Esophagus squamous epithelium (tissue), 5 donors: ENCODE data around the gene ST3GAL5. TPM values are rescaled to one million over a fixed set of nuclear protein-coding genes. Genes with fewer than 3 reads are reported as not detected.

Source experiments
- DNase-seq: peaks from one replicate; lab custom pipeline; 2025; lab: John Stamatoyannopoulos, UW
- H3K27ac ChIP-seq, 4 donors: fragments of 200-600 bp; sonication (generic); one replicate each; pipeline ENCODE4 v1.5.1; 2016 to 2019; ENCODE audit warnings: mild to moderate bottlenecking in 1 of 4
- H3K27me3 ChIP-seq, 4 donors: fragments of 200-600 bp; sonication (generic); 1 replicate in 3 of 4; 2 replicates in 1 of 4; pipeline versions ENCODE4 v1.5.1 to v1.6.0; 2017 to 2021; ENCODE audit warnings: antibody characterized with exemption in 1 of 4
- H3K36me3 ChIP-seq, 3 donors: fragments of 200-600 bp; sonication (generic); one replicate each; pipeline ENCODE4 v1.5.1; 2016 to 2019
- H3K4me1 ChIP-seq, 3 donors: fragments of 200-600 bp; sonication (generic); one replicate each; pipeline ENCODE4 v1.5.1; 2017 to 2019
- H3K4me3 ChIP-seq, 4 donors: fragments of 200-600 bp; sonication (generic); 1 replicate in 3 of 4; 2 replicates in 1 of 4; pipeline ENCODE4 v1.5.1; 2016 to 2019; ENCODE audit warnings: mild to moderate bottlenecking in 2 of 4, moderate library complexity in 1 of 4
- H3K9me3 ChIP-seq, 3 donors: fragments of 200-600 bp; sonication (generic); one replicate each; pipeline ENCODE4 v1.5.1; 2016 to 2019
- POLR2A ChIP-seq, 4 donors: fragments of 450-650 bp; IDR thresholded peaks; one replicate each; pipeline ENCODE4 v1.6.1; 2017; ENCODE audit warnings: antibody characterized with exemption in 4 of 4, mild to moderate bottlenecking in 4 of 4, moderate library complexity in 3 of 4
- WGBS, 2 donors: methylation state at CpG; one replicate each; pipeline ENCODE4 v1.1.5; 2018; 5-methylcytosine and 5-hydroxymethylcytosine counted together
- intact Hi-C: fragments of 100-400 bp; cut with DNase I; formaldehyde crosslinking; loops from one replicate; pipeline ENCODE4 v1.15.0; 2022
- total RNA-seq, 4 donors: library from RNA; depleted of rRNA; stranded (reverse); fragments of >200 nt; gene quantifications; one replicate each; pipeline ENCODE4 v1.1.0, GENCODE V29; 2016
- TF ChIP-seq, protein P1 (sequence below), 6 experiments: fragments of 450-650 bp in 4 of 6; fragments of 200-600 bp in 2 of 6; sonication (generic) in 2 of 6; IDR thresholded peaks; one replicate each; pipeline ENCODE4 v1.5.1; 2016 to 2019; ENCODE audit warnings: antibody characterized with exemption in 6 of 6, mild to moderate bottlenecking in 4 of 6, moderate library complexity in 4 of 6
- donor health status: DM: yes; HTN: yes; CAD: no.

The ST3GAL5 gene
- total RNA-seq, 4 donors from 2014 or later, result 1.3 to 13.5 (median 5.2) TPM

DNA sequence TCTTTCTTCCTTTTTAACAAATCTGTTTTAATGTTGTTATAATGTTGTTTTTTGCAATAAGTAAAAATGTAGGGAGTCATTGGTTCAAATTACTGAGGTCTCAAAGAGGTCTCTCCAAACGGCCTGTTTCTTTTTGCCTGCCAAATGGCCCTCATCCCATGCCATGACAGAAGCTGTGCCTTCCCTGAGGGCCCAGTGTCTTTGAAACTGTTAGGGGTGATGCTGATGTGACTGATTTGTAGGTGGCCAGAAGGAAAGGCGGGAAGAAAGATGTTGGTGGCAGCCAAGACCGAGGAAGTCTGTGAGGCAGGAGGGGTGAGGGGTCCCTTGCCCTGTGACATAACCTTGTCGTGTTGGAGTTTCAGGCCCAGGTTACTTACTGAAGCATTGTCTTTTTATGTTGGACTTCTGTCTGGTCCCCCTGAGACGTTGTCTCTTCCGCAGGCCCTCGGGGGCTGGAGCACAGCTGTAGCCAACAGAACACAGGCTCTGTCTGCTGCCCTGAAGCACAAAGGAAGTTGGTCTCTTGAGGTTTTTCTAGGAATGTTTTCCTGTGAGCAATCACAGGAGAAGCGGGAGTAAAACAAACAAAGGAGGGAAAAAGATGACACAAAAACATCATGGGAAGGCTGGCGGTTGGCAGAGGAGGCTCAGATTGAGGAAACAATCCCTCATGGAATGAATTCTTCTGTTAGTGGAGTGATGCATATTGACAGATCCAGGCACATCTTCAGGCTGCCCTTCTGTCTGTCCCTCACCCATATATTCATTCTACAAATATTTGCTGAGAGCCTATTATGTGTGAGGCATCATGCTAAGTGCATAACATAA is 4.9 kb upstream of the ST3GAL5 start:
- no peak overlapping the region for H3K27ac ChIP-seq
- H3K4me1 ChIP-seq, result peaks cover 5 to 33% (median 11%) of the 10 kb centered on the region in 3 donors
- TF ChIP-seq POLR2A (IDR thresholded peaks at IDR 0.05), result no peak
- TF ChIP-seq, protein P1, sequence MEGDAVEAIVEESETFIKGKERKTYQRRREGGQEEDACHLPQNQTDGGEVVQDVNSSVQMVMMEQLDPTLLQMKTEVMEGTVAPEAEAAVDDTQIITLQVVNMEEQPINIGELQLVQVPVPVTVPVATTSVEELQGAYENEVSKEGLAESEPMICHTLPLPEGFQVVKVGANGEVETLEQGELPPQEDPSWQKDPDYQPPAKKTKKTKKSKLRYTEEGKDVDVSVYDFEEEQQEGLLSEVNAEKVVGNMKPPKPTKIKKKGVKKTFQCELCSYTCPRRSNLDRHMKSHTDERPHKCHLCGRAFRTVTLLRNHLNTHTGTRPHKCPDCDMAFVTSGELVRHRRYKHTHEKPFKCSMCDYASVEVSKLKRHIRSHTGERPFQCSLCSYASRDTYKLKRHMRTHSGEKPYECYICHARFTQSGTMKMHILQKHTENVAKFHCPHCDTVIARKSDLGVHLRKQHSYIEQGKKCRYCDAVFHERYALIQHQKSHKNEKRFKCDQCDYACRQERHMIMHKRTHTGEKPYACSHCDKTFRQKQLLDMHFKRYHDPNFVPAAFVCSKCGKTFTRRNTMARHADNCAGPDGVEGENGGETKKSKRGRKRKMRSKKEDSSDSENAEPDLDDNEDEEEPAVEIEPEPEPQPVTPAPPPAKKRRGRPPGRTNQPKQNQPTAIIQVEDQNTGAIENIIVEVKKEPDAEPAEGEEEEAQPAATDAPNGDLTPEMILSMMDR (IDR thresholded peaks at IDR 0.05), result no peak
- WGBS, 2 donors, result 53 to 55% methylated on average over 8 to 9 of the region's 9 CpGs
- no peak for DNase-seq
- H3K36me3 ChIP-seq, result no peaks in the 10 kb centered on the region
- intact Hi-C loops, result no loop called here
- no peaks in the 10 kb centered on the region for H3K9me3 ChIP-seq
- peaks cover 0 to 10% (median 0%) of the 10 kb centered on the region in 4 donors for H3K27me3 ChIP-seq
- H3K4me3 ChIP-seq, result no peak overlapping the region

DNA sequence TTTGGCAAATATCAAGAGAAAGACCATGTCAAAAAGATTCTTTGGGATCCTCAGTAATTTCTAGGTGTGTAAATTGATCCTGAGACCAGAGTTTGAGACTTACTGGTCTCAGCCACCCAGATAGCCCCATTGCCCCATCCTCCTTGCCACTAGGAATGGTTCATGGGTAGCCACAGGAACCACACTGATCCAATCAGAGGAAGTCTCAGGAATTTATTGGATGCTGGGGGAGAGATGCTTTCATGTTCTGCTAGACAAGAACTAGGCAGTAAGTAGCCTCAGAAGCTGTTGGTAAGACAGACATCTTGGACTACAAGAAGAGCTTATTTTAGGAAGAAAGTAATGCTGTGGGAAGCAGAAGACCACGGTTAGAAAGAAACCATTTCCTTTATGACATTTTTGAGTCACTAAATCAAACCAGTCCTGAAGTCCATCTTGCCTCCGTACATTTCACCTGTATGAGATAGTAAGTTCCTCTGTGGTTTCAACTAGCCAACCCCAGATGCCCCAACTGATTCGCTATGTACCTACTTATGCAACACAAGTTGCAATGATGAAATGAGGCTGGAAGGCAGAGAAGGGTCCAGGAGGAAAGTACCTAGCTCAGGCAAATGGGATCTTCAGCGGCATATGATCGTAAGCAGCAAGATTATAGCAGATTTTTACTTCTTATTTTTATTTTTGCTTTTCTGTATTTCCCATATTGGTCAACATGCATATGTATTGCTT is 3.6 kb upstream of the ST3GAL5 start:
- Histone ChIP-seq H3K9me3 (no peaks in the 10 kb centered on the region), H3K4me3 (no peak overlapping the region), H3K27ac (no peak overlapping the region), H3K36me3 (no peaks in the 10 kb centered on the region), H3K27me3 (peaks cover 0 to 15% (median 0%) of the 10 kb centered on the region in 4 donors), H3K4me1 (peaks cover 17 to 46% (median 20%) of the 10 kb centered on the region in 3 donors)
- 79 to 84% methylated on average over 4 to 5 of the region's 5 CpGs for WGBS, 2 donors
- intact Hi-C loops, result no loop called here
- no peak for DNase-seq
- TF ChIP-seq, protein P1 (IDR thresholded peaks at IDR 0.05), result no peak
- no peak for TF ChIP-seq POLR2A (IDR thresholded peaks at IDR 0.05)

GRCh38 chr2:85890522-85891176 is 1.9 kb upstream of the ST3GAL5 start:
- peak overlapping the region in 2 of 4 donors; percentile 84 to 89 for H3K4me3 ChIP-seq
- no peaks in the 10 kb centered on the region for H3K36me3 ChIP-seq
- H3K27me3 ChIP-seq, result peaks cover 0 to 15% (median 0%) of the 10 kb centered on the region in 4 donors
- H3K4me1 ChIP-seq, result peaks cover 19 to 63% (median 33%) of the 10 kb centered on the region in 3 donors
- peak overlapping the region in 2 of 4 donors; percentile 91 to 93 for H3K27ac ChIP-seq
- 89 to 93% methylated on average over 5 of the region's 5 CpGs for WGBS, 2 donors
- intact Hi-C loops, result no loop called here
- H3K9me3 ChIP-seq, result no peaks in the 10 kb centered on the region
- DNase-seq, result no peak
- TF ChIP-seq POLR2A (IDR thresholded peaks at IDR 0.05), result no peak
- TF ChIP-seq, protein P1 (IDR thresholded peaks at IDR 0.05), result no peak

DNA sequence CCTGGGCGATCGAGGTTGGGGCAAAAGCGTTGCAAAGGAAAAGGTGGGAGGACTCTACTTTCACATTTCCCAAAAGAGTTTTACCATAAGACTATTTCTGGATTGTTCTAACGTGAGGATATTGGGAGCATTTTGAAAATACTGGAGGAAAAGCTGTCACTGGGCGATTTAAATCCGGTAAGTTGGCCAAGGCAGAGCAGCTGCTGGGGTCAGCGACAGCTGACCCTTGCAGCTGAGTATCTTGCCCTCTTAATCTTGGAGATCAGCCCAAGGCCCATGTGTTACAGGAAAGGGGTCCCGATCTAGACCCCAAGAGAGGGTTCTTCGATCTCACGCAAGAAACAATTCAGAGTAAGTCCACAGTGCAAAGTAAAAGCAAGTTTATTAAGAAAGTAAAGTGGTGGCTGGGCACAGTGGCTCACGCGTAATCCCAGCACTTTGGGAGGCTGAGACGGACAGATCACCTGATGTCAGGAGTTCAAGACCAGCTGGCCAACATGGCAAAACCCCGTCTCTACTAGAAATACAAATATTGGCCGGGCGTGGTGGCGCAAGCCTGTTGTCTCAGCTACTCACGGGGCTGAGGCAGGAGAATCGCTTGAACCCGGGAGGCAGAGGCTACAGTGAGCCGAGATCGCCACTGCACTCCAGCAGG is 964 bp upstream of the ST3GAL5 start:
- intact Hi-C loops, result loop anchor here (10.0 kb wide), 2 partner anchors 65 to 185 kb away; no protein-coding TSS in a partner anchor
- peaks cover 0 to 15% (median 0%) of the 10 kb centered on the region in 4 donors for H3K27me3 ChIP-seq
- peak overlapping the region; percentile 77 to 93 (median 86) for H3K27ac ChIP-seq
- 34 to 55% methylated on average over 22 of the region's 22 CpGs for WGBS, 2 donors
- TF ChIP-seq, protein P1 (IDR thresholded peaks at IDR 0.05), result no peak
- no peak for TF ChIP-seq POLR2A (IDR thresholded peaks at IDR 0.05)
- no peak for DNase-seq
- H3K4me3 ChIP-seq, result peak overlapping the region; percentile 51 to 89 (median 71)
- peaks cover 19 to 70% (median 33%) of the 10 kb centered on the region in 3 donors for H3K4me1 ChIP-seq
- no peaks in the 10 kb centered on the region for H3K36me3 ChIP-seq
- no peaks in the 10 kb centered on the region for H3K9me3 ChIP-seq
